ENCODE data around the gene PAM16.
A peak's percentile ranks its signal among the peaks of the same experiment; 100 is the strongest.

The PAM16 gene

GRCh38 chr16:4295581-4295980 is 55.5 kb downstream of the PAM16 start:
- Histone ChIP-seq H3K27ac (ENCODE audit: poor library complexity, severe bottlenecking) (peak overlapping the region; percentile 68), H3K9me3 (ENCODE audit: severe bottlenecking) (no peaks in the 10 kb centered on the region), H3K4me3 (ENCODE audit: severe bottlenecking) (no peak overlapping the region), H3K36me3 (ENCODE audit: low read depth) (no peaks in the 10 kb centered on the region), H3K27me3 (ENCODE audit: insufficient read depth, poor library complexity, severe bottlenecking) (no peaks in the 10 kb centered on the region), H3K4me1 (ENCODE audit: insufficient read depth, poor library complexity, severe bottlenecking) (peaks cover 41% of the 10 kb centered on the region)
- ATAC-seq (ENCODE audit: low read depth) (no peak), DNase-seq (ENCODE audit: low spot score) (no peak)
- TF ChIP-seq, protein P1, sequence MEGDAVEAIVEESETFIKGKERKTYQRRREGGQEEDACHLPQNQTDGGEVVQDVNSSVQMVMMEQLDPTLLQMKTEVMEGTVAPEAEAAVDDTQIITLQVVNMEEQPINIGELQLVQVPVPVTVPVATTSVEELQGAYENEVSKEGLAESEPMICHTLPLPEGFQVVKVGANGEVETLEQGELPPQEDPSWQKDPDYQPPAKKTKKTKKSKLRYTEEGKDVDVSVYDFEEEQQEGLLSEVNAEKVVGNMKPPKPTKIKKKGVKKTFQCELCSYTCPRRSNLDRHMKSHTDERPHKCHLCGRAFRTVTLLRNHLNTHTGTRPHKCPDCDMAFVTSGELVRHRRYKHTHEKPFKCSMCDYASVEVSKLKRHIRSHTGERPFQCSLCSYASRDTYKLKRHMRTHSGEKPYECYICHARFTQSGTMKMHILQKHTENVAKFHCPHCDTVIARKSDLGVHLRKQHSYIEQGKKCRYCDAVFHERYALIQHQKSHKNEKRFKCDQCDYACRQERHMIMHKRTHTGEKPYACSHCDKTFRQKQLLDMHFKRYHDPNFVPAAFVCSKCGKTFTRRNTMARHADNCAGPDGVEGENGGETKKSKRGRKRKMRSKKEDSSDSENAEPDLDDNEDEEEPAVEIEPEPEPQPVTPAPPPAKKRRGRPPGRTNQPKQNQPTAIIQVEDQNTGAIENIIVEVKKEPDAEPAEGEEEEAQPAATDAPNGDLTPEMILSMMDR (IDR thresholded peaks at IDR 0.05; ENCODE audit: poor library complexity, severe bottlenecking), result no peak

DNA sequence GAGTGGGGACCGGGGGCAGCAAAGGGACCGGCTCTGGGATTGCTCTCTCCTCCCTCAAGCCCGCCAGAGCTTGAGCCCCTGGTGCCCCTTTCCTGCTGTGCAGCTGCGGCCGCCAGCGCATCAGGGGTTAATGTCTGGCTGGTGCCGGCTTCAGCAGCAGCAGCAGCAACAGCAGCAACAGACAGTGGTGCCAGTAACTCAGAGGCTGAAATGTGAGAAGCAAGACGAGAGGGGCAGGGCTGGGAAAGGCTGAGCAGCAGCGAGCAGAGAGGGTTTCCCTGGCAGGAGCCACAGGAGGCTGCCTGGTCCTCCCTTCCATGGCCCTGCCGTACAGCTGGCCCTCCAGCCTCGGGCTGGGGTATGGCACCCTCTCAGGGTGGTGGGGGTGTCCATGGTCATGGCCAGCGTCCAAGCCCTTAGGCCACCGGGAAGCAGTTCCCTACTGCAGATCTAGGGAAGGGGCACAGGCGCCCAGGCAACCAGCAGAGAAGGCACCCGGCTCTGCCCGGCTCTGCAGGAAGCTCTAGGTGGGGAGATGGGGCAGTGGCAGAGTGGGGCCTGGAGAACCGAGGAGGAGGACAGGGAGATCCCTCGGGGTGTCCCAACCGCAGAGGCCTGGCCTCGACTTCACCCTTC is 57.2 kb downstream of the PAM16 start:
- Histone ChIP-seq H3K27ac (ENCODE audit: poor library complexity, severe bottlenecking) (peak overlapping the region; percentile 68), H3K36me3 (ENCODE audit: low read depth) (no peaks in the 10 kb centered on the region), H3K9me3 (ENCODE audit: severe bottlenecking) (no peaks in the 10 kb centered on the region), H3K4me3 (ENCODE audit: severe bottlenecking) (no peak overlapping the region), H3K4me1 (ENCODE audit: insufficient read depth, poor library complexity, severe bottlenecking) (peaks cover 49% of the 10 kb centered on the region), H3K27me3 (ENCODE audit: insufficient read depth, poor library complexity, severe bottlenecking) (no peaks in the 10 kb centered on the region)
- TF ChIP-seq, protein P1 (IDR thresholded peaks at IDR 0.05; ENCODE audit: poor library complexity, severe bottlenecking), result no peak
- ATAC-seq (ENCODE audit: low read depth), result peak; percentile 91
- peak; percentile 70 for DNase-seq (ENCODE audit: low spot score)

DNA sequence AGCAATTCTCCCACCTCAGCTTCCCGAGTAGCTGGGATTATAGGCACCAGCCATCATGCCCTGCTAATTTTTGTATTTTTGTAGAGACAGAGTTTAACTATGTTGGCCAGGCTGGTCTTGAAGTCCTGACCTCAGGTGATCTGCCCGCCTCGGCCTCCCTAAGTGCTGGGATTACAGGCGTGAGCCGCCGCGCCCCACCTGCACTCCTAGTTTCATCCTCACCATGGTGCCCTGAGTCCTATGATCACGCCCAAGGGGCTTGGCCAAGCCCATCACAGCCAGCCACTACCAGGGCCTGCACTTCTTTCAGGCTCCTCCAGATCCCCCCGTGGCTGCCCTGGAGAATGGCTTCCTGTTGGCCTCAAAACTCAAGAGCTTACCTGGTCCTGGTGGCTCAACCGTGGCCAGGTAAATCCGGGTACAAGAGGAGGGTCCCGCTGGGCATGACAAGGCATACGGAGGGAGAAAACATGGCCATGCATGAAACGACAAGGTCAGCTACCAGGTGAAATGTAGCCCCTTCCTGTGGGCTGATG is 57.9 kb downstream of the PAM16 start:
- H3K4me1 ChIP-seq (ENCODE audit: insufficient read depth, poor library complexity, severe bottlenecking), result peaks cover 45% of the 10 kb centered on the region
- no peaks in the 10 kb centered on the region for H3K9me3 ChIP-seq (ENCODE audit: severe bottlenecking)
- TF ChIP-seq, protein P1 (IDR thresholded peaks at IDR 0.05; ENCODE audit: poor library complexity, severe bottlenecking), result no peak
- H3K36me3 ChIP-seq (ENCODE audit: low read depth), result no peaks in the 10 kb centered on the region
- no peak overlapping the region for H3K4me3 ChIP-seq (ENCODE audit: severe bottlenecking)
- no peak for DNase-seq (ENCODE audit: low spot score)
- peak overlapping the region; percentile 68 for H3K27ac ChIP-seq (ENCODE audit: poor library complexity, severe bottlenecking)
- H3K27me3 ChIP-seq (ENCODE audit: insufficient read depth, poor library complexity, severe bottlenecking), result no peaks in the 10 kb centered on the region
- ATAC-seq (ENCODE audit: low read depth), result no peak

GRCh38 chr16:4291699-4292098 is 59.4 kb downstream of the PAM16 start:
- H3K27ac ChIP-seq (ENCODE audit: poor library complexity, severe bottlenecking), result no peak overlapping the region
- peaks cover 36% of the 10 kb centered on the region for H3K4me1 ChIP-seq (ENCODE audit: insufficient read depth, poor library complexity, severe bottlenecking)
- H3K4me3 ChIP-seq (ENCODE audit: severe bottlenecking), result no peak overlapping the region
- no peaks in the 10 kb centered on the region for H3K27me3 ChIP-seq (ENCODE audit: insufficient read depth, poor library complexity, severe bottlenecking)
- TF ChIP-seq, protein P1 (IDR thresholded peaks at IDR 0.05; ENCODE audit: poor library complexity, severe bottlenecking), result no peak
- no peaks in the 10 kb centered on the region for H3K9me3 ChIP-seq (ENCODE audit: severe bottlenecking)
- H3K36me3 ChIP-seq (ENCODE audit: low read depth), result no peaks in the 10 kb centered on the region
- ATAC-seq (ENCODE audit: low read depth) (no peak), DNase-seq (ENCODE audit: low spot score) (no peak)

All from RWPE2 (cell line).